ENCODE measurements around the gene TRPV5. TPM values are rescaled to one million over a fixed set of nuclear protein-coding genes. Genes with fewer than 3 reads are reported as not detected.
A peak's percentile ranks its signal among the peaks of the same experiment; 100 is the strongest.

The TRPV5 gene
- polyA plus RNA-seq, 1 experiment, result not detected

DNA sequence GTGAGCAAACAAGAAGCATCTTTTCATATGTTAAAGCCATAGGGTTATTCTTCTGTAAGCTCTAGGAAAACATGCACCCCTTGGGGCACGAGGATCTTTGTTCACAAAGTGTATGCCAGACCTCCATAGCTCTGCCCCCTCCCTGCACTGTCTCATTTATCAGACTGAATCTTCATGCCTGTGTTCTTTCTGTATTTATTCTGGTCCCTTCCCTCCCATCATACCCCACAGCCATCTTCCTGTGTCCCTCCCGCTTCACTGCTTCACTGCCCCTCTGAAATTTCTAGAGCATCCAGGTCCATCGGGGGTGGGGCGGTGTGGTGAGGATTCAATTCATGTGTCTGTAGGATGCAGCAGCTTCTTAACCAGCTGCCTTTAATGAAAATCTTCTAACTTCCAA, 71.2 kb downstream of the TRPV5 start:
- CTCF ChIA-PET, result interaction anchor here (0.6 to 1.1 kb wide), 3 partner anchors 19 to 65 kb away, joined by 3 to 6 read pairs (median 3); no protein-coding TSS in a partner anchor
- Histone ChIP-seq H3K36me3 (ENCODE audit: control insufficient read depth, insufficient read depth, low read length) (no peaks in the 10 kb centered on the region), H3K4me3 (ENCODE audit: low read depth, low read length) (no peak overlapping the region), H3K27me3 (ENCODE audit: control insufficient read depth, insufficient read depth, low read length) (peaks cover 3% of the 10 kb centered on the region; the same call in 1 of the 2 replicates)
- POLR2A ChIA-PET, result no interaction called here
- TF ChIP-seq, protein P1, sequence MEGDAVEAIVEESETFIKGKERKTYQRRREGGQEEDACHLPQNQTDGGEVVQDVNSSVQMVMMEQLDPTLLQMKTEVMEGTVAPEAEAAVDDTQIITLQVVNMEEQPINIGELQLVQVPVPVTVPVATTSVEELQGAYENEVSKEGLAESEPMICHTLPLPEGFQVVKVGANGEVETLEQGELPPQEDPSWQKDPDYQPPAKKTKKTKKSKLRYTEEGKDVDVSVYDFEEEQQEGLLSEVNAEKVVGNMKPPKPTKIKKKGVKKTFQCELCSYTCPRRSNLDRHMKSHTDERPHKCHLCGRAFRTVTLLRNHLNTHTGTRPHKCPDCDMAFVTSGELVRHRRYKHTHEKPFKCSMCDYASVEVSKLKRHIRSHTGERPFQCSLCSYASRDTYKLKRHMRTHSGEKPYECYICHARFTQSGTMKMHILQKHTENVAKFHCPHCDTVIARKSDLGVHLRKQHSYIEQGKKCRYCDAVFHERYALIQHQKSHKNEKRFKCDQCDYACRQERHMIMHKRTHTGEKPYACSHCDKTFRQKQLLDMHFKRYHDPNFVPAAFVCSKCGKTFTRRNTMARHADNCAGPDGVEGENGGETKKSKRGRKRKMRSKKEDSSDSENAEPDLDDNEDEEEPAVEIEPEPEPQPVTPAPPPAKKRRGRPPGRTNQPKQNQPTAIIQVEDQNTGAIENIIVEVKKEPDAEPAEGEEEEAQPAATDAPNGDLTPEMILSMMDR (IDR thresholded peaks at IDR 0.05; ENCODE audit: insufficient read depth, low read depth, low read length), result no peak
- no peak for DNase-seq (ENCODE audit: low read depth)

DNA sequence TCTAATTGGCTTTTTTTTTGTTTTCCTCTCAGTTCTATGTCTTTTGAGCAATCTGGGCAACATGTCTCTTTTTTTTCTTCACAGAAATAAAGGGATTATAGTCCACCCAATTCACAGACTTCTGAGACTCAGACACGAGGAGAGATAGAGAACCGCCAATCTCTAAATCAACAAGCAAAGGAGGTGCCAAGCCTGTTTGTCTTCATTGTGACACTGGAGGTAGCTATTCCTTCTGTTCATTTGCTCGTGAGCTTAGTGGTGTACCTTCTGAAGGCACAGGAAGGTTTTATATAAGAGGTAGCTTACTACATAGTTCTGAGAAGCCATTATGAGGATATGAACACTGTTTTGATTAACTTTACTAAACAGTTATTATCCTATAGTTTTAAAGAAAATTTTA, 72.6 kb downstream of the TRPV5 start:
- ChIA-PET CTCF (no interaction called here), POLR2A (no interaction called here)
- Histone ChIP-seq H3K27me3 (ENCODE audit: control insufficient read depth, insufficient read depth, low read length) (peaks cover 3% of the 10 kb centered on the region; the same call in 1 of the 2 replicates), H3K4me3 (ENCODE audit: low read depth, low read length) (no peak overlapping the region), H3K36me3 (ENCODE audit: control insufficient read depth, insufficient read depth, low read length) (no peaks in the 10 kb centered on the region)
- DNase-seq (ENCODE audit: low read depth), result no peak
- TF ChIP-seq, protein P1 (IDR thresholded peaks at IDR 0.05; ENCODE audit: insufficient read depth, low read depth, low read length), result no peak

DNA sequence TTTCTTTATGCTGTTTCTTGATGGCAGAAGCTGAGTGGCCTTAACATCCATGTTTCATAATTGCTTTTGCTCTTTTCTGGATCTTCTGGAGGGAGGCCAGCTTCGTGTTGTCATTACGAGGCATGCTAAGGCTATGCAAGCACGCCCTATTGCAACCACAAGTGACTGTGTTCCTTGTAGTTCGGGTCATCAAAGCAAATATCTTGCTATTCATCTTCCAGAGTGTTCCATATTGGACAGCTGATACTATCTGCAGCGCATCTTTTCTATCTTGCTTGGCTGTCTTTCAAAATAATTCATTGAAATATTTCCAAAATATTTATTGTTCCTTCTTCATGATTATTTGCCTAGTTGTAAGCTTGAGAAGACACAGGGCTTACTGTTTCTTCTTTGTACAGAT, 73.7 kb downstream of the TRPV5 start:
- peaks cover 7% of the 10 kb centered on the region for H3K27me3 ChIP-seq (ENCODE audit: control insufficient read depth, insufficient read depth, low read length)
- ChIA-PET CTCF (interaction anchor here (0.9 kb wide), 1 partner anchor 143 kb away, joined by 3 read pairs; no protein-coding TSS in a partner anchor), POLR2A (no interaction called here)
- TF ChIP-seq, protein P1 (IDR thresholded peaks at IDR 0.05; ENCODE audit: insufficient read depth, low read depth, low read length), result no peak
- H3K4me3 ChIP-seq (ENCODE audit: low read depth, low read length), result no peak overlapping the region
- DNase-seq (ENCODE audit: low read depth), result peak; percentile 16
- no peaks in the 10 kb centered on the region for H3K36me3 ChIP-seq (ENCODE audit: control insufficient read depth, insufficient read depth, low read length)

DNA sequence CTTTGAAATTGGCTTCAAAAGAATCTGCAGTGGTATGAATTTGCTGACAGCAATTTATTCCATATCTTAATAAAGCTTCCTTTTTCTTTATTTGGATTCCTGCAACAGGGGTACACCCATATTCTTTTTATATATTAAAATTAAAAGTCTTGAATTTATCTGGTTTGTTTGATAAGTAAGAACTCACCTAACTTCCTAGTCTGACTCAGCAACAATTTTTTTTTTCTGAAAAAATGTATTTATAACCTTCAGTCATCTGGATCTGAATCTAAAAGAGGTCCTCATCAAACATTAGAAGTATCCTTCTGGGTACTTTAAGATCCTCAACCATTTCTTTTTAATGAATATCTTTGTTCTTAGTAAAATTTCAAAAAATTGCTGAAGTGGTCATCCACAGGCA, 74.1 kb downstream of the TRPV5 start:
- TF ChIP-seq, protein P1 (IDR thresholded peaks at IDR 0.05; ENCODE audit: insufficient read depth, low read depth, low read length), result no peak

More for the DNA sequence above, 74.1 kb downstream of the TRPV5 start:
- no peaks in the 10 kb centered on the region for H3K36me3 ChIP-seq (ENCODE audit: control insufficient read depth, insufficient read depth, low read length)
- no peak overlapping the region for H3K4me3 ChIP-seq (ENCODE audit: low read depth, low read length)
- ChIA-PET CTCF (interaction anchor here (0.9 kb wide), 2 partner anchors 143 to 231 kb away, joined by 3 read pairs; no protein-coding TSS in a partner anchor), POLR2A (no interaction called here)
- peaks cover 7% of the 10 kb centered on the region for H3K27me3 ChIP-seq (ENCODE audit: control insufficient read depth, insufficient read depth, low read length)
- no peak for DNase-seq (ENCODE audit: low read depth)

Other genes with a start within 250 kb of the TRPV5 start
- gene PRSS1, start 184.3 kb downstream of the TRPV5 start, polyA plus RNA-seq (2011; rRNA removed), result not detected in 2 replicates
- not detected in 2 replicates for gene PRSS2, start 162.8 kb downstream of the TRPV5 start, polyA plus RNA-seq (2011; rRNA removed)
- 4.5 and 7.1 TPM in 2 replicates for gene EPHB6, start 78.7 kb downstream of the TRPV5 start, polyA plus RNA-seq (2011; rRNA removed)
- gene TRPV6, start 48.0 kb downstream of the TRPV5 start, polyA plus RNA-seq (2011; rRNA removed), result not detected in 2 replicates
- not detected in 2 replicates for gene LLCFC1, start 5.7 kb upstream of the TRPV5 start, polyA plus RNA-seq (2011; rRNA removed)
- gene KEL, start 28.6 kb upstream of the TRPV5 start, polyA plus RNA-seq (2011; rRNA removed), result 0.17 and 0.31 TPM in 2 replicates
- gene OR9A2, start 93.4 kb upstream of the TRPV5 start, polyA plus RNA-seq (2011; rRNA removed), result not detected in 2 replicates
- not detected in 2 replicates for gene OR6V1, start 118.6 kb upstream of the TRPV5 start, polyA plus RNA-seq (2011; rRNA removed)
- not detected in 2 replicates for gene PIP, start 198.3 kb upstream of the TRPV5 start, polyA plus RNA-seq (2011; rRNA removed)
- not detected in 2 replicates for gene TAS2R39, start 249.7 kb upstream of the TRPV5 start, polyA plus RNA-seq (2011; rRNA removed)

Measured in BJ (cell line).